H7 (cell line): ENCODE results near the gene MVP. TPM values are rescaled to one million over a fixed set of nuclear protein-coding genes. Genes with fewer than 3 reads are reported as not detected.
"Not testable (repeated sequence)": the region's sequence is repeated elsewhere in the genome, so short reads cannot be mapped to it uniquely, and the experiment has no call there.

ENCODE experiments used
- DNase-seq: peaks from one replicate; pipeline ENCODE4 v3.0.0; 2012
- H3K27me3 ChIP-seq: 2 replicates; pipeline ENCODE4 v1.6.0; 2011; ENCODE audit warnings: mild to moderate bottlenecking, low read length; ENCODE audit not compliant: control insufficient read depth, insufficient read depth
- H3K36me3 ChIP-seq: replicated peaks from 2 replicates; pipeline ENCODE4 v1.5.1; 2011; ENCODE audit warnings: low read length; ENCODE audit not compliant: control insufficient read depth, insufficient read depth
- H3K4me3 ChIP-seq: 2 replicates; pipeline ENCODE4 v1.5.1; 2011; ENCODE audit warnings: low read depth, mild to moderate bottlenecking, control low read depth, low read length, moderate library complexity; ENCODE audit not compliant: insufficient read depth
- total RNA-seq: library from RNA; depleted of rRNA; stranded (reverse); fragments of >200 nt; shearing (Covaris generic); gene quantifications from 2 replicates; pipeline ENCODE4 v1.2.3, GENCODE V29; 2014

The MVP gene
- total RNA-seq, 1 experiment from 2014 or later = 7.0 TPM

DNA sequence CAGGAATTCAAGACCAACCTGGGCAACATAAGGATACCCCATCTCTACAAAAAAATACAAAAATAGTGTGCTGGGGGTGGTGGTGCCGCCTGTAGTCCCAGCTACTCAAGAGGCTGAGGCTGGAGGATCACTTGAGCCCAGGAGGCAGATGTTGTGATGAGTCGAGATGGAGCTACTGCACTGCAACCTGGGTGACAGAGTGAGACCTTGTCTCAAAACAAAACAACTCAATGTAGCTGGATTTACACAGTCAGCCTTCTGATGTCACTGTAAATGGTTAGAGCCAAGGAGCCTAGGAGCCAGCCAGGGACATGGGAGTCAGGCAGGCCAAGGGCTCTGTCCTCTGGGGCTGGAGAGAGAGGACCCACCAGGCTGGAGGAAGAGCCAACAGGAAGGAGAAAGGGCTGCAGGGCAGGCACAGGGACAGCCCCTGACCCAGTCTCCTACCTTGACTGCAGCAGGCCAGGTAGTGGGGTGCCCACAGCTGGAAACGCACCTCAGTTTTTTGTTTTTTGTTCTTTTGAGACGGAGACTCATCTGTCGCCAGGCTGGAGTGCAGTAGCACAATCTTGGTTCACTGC is 34.3 kb downstream of the MVP start:
- Histone ChIP-seq H3K27me3 (no peaks in the 10 kb centered on the region), H3K4me3 (no peak overlapping the region), H3K36me3 (no peaks in the 10 kb centered on the region; the same call in 1 of the 2 replicates)
- no peak for DNase-seq

DNA sequence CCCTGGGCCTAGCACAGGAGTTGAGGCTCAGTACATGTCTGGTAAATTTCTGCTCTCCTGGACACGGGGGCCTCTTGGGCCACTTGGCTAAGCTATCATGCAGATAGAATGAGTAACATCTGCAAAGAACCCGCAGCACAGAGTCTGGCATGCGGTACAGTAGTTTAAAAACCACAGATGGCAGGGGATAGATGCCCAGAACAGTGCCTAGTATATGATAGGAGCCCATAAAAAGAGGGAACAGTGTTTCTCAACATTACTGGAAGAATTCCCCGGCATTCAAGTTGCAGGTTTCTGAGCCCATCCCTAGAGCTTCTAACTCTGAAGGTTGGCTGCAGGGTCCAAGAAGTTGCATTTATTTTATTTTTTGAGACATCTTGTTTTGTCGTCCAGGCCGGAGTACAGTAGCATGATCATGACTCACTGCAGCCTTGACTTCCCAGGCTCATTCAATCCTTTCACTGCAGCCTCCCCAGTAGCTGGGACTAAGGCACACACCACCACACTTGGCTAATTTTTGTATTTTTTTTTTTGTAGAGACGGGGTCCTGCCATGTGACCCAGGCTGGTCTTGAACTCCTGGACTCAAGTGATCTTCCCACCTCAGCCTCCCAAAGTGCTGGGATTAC is 37.0 kb downstream of the MVP start:
- Histone ChIP-seq H3K27me3 (no peaks in the 10 kb centered on the region), H3K36me3 (peaks cover 6% of the 10 kb centered on the region), H3K4me3 (no peak overlapping the region)
- no peak for DNase-seq

DNA sequence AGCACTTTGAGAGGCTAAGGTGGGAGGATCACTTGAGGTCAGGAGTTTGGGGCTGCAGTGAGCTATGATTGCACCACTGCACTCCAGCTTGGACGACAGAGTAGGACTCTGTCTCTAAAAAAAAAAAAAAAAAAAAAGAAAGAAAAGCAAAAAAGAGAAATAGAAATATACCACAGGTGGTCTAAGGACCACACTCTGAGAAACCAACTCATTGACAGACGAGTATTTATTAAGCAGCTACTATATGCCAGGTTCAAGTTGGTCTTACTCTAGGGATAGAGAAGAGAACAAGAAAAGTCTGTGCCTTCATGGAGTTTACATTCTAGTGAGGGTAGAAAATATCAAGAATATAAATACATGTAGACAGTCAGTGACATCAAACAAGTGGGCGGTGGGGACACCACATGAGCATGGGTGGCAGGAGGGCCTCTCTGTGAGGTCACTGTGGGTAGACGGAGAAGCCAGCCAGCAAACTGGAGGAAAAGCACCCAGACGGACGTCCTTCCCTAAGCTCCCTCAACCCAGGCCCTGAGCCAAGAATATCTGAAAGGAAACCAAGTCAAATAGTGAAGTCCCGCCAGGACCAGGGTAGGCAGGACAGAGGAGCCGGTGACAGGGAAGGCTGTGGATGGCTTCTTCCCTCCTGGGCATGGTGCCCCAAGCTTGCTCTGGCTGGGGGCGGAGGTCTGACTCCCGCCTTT is 38.0 kb downstream of the MVP start:
- DNase-seq = no peak
- peaks cover 6% of the 10 kb centered on the region for H3K36me3 ChIP-seq
- no peaks in the 10 kb centered on the region for H3K27me3 ChIP-seq
- H3K4me3 ChIP-seq = no peak overlapping the region

DNA sequence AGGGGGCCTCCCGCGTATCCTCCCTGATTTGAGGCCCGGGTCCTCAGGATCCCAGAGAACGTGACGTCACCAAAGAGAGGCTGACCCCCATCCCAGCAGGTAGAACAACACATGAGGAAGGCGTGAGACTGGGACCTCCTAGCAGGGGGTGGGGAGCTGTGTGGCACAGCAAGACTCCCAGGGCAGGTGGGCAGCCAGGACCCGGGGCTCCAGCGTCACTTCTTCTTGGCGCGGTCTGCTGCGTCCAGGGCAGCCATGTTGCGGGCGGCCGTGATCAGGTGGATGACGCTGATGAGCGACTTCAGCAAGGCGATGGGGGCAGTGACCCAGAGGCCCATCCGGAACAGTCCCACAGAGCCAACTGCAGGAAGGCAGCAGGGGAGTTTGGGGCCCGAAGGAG is 38.7 kb downstream of the MVP start:
- no peaks in the 10 kb centered on the region for H3K27me3 ChIP-seq
- H3K4me3 ChIP-seq = no peak overlapping the region
- peaks cover 6% of the 10 kb centered on the region for H3K36me3 ChIP-seq
- DNase-seq = peak; percentile 33

DNA sequence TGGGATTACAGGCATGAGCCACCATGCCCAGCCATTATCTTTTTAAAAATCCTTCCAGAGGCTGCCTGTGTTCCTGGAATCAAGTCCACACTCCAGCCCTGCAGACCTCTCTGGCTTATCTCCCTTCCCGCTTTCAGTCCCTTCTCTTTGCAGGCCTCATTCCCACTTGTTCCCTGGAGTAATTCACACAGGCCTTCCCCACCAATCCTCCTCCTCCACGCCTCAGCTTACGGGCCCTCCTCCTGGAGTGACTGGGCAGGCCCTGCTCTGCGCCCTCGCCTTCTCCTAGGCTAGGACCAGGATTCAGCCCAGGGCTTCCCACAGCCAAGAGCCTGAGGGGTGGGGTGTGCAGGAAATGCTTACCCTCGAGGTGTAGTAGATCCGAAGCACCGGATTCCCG is 40.0 kb downstream of the MVP start:
- Histone ChIP-seq H3K4me3 (no peak overlapping the region), H3K27me3 (no peaks in the 10 kb centered on the region), H3K36me3 (peaks cover 6% of the 10 kb centered on the region)
- no peak for DNase-seq

DNA sequence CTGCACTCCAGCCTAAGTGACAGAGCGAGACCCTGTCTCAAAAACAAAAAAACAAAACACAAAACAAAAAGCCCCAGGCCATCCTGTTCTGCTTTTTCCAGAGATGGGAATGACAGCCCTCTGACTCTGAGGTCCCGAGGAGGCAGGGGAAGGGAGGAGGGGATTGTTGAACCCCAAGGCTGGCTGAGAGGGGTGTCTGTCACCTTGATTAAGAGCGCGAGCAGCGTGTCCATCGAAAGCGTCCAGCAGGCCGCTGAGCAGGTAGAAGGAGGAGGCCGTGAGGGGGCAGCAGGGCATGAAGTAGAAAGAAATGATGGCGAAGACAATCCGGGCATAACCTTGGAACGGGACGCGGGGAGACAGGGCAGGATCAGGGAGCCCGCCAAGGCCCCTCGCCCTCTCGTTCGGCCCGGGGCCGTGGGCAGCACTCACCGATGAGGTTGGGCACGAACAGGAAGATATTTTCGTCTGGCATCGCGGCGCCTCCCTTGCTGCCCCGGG is 42.2 kb downstream of the MVP start:
- H3K27me3 ChIP-seq = no peaks in the 10 kb centered on the region
- H3K4me3 ChIP-seq = peak overlapping the region; percentile 53
- DNase-seq = no peak
- H3K36me3 ChIP-seq = peaks cover 6% of the 10 kb centered on the region

DNA sequence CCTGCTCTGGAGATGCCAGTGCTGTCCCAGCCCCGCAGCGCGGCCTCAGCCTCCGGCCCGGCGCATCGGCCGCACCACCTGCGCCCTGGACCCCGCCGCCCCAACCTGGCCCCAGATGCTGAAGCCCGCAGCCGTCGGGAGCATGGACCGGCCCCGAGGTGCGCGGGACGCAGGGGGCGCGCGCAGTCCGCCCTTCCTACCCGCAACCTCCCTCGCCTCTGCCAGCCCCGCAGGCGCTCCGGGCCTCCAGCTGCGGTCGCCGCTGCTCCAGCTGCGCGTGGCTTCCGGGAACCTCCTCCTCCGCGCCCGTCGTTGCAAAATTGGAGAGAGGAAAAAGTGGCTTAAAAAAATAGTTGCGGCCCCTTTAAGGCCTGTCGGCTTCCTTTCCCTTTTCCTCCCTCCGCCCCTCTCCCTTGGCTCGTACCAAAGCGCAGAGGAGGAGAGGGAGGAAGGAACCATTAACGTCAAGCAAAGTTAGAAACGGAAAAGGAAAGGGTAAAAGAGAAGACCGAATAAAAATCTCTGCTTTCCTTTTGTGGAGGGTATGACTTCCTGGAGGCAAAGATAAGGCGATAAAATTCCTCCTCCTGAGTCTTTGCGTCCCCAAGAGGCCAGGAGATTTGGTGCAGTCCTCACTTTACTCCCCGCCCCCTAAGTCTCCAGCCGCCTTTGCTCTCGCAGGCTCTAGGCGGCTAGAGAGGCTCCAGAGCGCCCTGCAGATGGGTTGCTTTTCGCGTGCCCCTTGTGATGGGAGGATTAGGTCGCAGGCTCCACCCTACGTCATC is 42.8 kb downstream of the MVP start, which contains the start of gene CDIPT:
CDIPT (minus strand) TSS at position 343 of the 785 bp plus-strand sequence. CDS start 369 bp downstream, outside the sequence.
- H3K27me3 ChIP-seq = no peaks in the 10 kb centered on the region
- DNase-seq = peak; percentile 95
- H3K4me3 ChIP-seq = peak within 1 kb of the TSS; percentile 53
- peaks cover 6% of the 10 kb centered on the region for H3K36me3 ChIP-seq

DNA sequence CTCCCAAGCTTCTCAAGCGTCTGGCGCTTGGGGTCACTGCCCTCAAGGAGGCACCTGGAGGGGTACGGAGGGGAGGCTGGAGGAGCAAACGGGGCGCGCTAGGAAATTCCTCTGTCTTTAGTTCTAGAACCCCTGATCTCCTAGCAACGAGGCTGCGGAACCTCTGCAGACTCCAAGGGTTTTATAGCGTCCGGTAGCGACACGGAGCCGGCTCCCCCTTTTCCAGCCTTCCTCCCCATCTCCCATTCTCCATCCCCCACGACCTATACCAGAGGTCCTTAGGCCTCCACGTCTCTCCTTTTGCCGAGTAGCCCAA is 43.4 kb downstream of the MVP start:
- Histone ChIP-seq H3K4me3 (peak overlapping the region; percentile 33), H3K36me3 (peaks cover 6% of the 10 kb centered on the region), H3K27me3 (no peaks in the 10 kb centered on the region)
- no peak for DNase-seq

DNA sequence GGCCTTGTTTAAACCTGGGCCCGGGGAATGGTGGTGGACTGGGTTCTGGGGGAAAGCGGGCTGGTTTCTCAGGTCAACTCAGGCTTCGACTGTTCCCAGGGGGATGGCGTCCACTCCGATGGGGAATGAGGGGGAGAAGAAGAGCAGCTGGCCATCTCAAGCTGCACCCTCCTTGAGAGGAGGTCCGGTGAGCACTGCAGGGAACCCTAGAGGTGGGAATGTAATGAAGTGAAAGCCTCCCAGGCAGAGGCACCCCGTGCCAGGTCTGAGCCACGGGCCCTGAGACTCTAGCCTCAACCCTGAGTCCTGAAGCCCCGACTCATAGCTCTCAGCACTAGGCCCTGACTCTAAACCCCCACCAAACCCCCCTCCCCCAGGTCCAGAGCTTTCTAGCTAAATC is 43.9 kb downstream of the MVP start:
- H3K27me3 ChIP-seq = no peaks in the 10 kb centered on the region
- DNase-seq = peak; percentile 30
- H3K36me3 ChIP-seq = peaks cover 6% of the 10 kb centered on the region
- no peak overlapping the region for H3K4me3 ChIP-seq

DNA sequence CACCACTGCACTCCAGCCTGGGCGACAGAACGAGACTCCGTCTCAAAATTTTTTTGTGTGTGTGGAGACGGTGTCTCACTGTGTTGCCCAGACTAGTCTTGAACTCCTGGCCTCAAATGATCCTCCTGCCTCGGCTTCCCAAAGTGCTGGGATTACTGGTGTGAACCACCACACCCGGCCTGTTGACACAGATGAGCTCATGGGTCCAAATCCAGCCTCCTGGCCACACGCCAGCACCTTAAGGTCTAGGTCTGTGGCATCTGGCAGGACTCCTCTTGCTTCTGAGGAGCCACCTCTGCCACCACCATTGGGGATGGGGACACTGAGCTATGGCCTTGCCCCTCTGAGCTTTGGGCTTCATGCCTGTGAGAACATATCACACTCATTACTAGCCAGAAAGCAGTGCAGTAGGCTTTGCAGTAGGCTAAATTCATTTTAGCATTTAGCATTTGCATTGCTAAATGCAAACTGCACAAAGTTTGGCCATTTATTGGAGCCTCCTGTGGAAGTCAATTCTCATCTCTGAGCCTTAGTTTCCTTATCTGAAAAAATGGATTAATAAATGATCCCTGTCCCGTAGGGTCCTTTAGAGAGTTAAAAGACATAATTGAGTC is 48.2 kb downstream of the MVP start:
- Histone ChIP-seq H3K27me3 (no peaks in the 10 kb centered on the region), H3K4me3 (no peak overlapping the region), H3K36me3 (no peaks in the 10 kb centered on the region; the same call in 1 of the 2 replicates)
- DNase-seq = no peak

DNA sequence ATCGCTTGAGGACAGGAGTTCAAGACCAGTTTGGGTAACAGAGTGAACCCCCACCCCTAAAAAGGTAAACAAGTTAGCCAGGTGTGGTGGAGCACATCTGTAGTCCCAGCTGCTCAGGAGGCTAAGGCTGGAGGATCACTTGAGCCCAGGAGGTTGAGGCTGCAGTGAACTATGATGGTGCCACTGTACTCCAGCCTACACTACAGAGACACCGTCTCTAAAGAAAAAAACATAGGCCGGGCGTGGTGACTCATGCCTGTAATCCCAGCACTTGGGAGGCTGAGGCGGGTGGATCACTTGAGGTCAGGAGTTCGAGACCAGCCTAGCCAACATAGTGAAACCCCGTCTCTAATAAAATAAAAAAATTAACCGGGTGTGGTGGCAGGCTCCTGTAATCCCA is 48.8 kb downstream of the MVP start:
- H3K27me3 ChIP-seq, DNase-seq, H3K36me3 ChIP-seq, H3K4me3 ChIP-seq: not testable (repeated sequence)

DNA sequence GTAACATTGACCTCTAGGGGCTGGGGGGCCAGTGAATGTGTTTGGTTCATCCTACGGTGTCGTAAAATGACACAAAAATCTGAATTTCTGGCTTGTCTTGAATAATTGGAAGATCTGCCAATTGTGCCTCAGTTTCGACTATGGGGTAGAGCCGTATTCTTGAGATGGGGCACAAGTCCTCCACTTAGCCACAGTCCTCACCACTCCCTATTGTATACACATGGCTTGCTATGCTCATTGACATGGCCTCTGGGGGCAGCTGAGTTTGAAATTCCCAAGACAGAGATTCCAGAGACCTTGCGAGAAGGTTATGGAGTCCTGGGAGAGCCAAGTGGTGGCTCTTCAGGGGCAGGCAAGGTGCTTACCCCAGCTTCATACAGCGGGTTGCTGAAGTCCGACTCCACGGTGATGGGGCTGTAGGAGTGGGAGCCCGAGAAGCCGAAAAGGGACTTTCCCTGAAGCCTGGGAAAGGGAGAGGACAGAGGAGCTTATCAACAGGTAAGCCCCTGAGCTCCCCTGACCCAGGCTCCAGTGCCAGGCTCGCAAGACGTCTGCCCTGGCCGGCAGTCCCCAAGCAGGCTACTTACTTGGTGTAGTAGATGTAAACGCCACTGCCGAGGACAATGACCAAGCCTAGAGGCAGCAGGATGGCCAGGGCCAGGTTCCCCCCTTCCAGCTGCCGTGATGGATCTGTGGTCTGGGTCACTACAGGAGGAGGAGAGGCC is 51.7 kb downstream of the MVP start:
- DNase-seq = no peak
- Histone ChIP-seq H3K27me3 (peaks cover 6% of the 10 kb centered on the region; the same call in 1 of the 2 replicates), H3K4me3 (no peak overlapping the region), H3K36me3 (no peaks in the 10 kb centered on the region; the same call in 1 of the 2 replicates)

DNA sequence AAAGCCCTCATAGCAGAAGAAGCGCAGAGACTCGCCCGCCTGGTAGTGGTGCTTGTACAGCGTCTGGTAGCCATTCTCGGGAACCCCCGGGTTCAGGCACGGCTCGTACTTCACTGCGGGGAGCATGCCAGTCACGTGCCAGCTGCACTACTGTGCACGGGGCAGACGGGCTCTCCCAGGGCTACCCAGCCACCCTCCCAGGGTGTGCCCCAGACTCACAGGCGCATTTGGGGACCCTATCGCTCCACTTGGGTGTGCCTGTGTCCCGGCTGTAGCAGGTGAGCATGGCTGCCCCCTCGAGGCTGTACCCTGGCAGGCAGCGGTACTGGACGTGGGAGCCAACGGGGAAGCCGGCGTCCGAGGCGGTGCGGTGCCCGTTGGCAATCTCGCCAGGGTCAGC is 53.1 kb downstream of the MVP start:
- Histone ChIP-seq H3K27me3 (peaks cover 7% of the 10 kb centered on the region; the same call in 1 of the 2 replicates), H3K36me3 (no peaks in the 10 kb centered on the region; the same call in 1 of the 2 replicates), H3K4me3 (no peak overlapping the region)
- no peak for DNase-seq
